Activated CD4-positive, alpha-beta T cell treated with anti-CD3 and anti-CD28 coated beads, Interleukin-2, amount 50 U/mL, for 24 hours (primary cell): ENCODE results near the gene RESP18.
A peak's percentile ranks its signal among the peaks of the same experiment; 100 is the strongest.

Experiments used
- DNase-seq, 2 donors: peaks; one replicate each; pipeline ENCODE4 v3.0.0-alpha.2; 2020; ENCODE audit warnings: low read depth in 1 of 2, low spot score in 1 of 2

Gene RESP18

GRCh38 chr2:219278655-219279150, 53.8 kb downstream of the RESP18 start:
- no peak for DNase-seq

GRCh38 chr2:219277703-219278654, 54.6 kb downstream of the RESP18 start:
- DNase-seq, result peak; percentile 70
